ENCODE measurements around the gene SRGAP3.

SRGAP3 gene

GRCh38 chr3:8981700-8982099, 267.7 kb downstream of the SRGAP3 start:
- ATAC-seq = no peak
- TF ChIP-seq ISL1 (CRISPR knock-in tag; IDR thresholded peaks at IDR 0.05) (no peak), CSDC2 (CRISPR knock-in tag; IDR thresholded peaks at IDR 0.05) (no peak), ARNTL (CRISPR knock-in tag; IDR thresholded peaks at IDR 0.05; ENCODE audit: borderline replicate concordance, low read depth) (no peak), ZFP30 (CRISPR knock-in tag; IDR thresholded peaks at IDR 0.05) (no peak), ZNF8 (CRISPR knock-in tag; IDR thresholded peaks at IDR 0.05) (no peak), ZC3H10 (CRISPR knock-in tag; IDR thresholded peaks at IDR 0.05) (no peak)

GRCh38 chr3:8981296-8981695, 268.1 kb downstream of the SRGAP3 start:
- TF ChIP-seq PPARA (CRISPR knock-in tag; IDR thresholded peaks at IDR 0.05; ENCODE audit: borderline replicate concordance) (no peak), ZNF8 (CRISPR knock-in tag; IDR thresholded peaks at IDR 0.05) (no peak), PATZ1 (CRISPR knock-in tag; IDR thresholded peaks at IDR 0.05; ENCODE audit: borderline replicate concordance) (no peak), CREB5 (CRISPR knock-in tag; IDR thresholded peaks at IDR 0.05; ENCODE audit: low read depth) (no peak), CSDC2 (CRISPR knock-in tag; IDR thresholded peaks at IDR 0.05) (no peak), GLIS3 (CRISPR knock-in tag; IDR thresholded peaks at IDR 0.05) (no peak), TOX (CRISPR knock-in tag; IDR thresholded peaks at IDR 0.05; ENCODE audit: borderline replicate concordance) (no peak), ISL1 (CRISPR knock-in tag; IDR thresholded peaks at IDR 0.05) (no peak), SNAI2 (CRISPR knock-in tag; IDR thresholded peaks at IDR 0.05) (no peak), OSR1 (CRISPR knock-in tag; IDR thresholded peaks at IDR 0.05) (no peak), ARNTL (CRISPR knock-in tag; IDR thresholded peaks at IDR 0.05; ENCODE audit: borderline replicate concordance, low read depth) (no peak), POU6F1 (CRISPR knock-in tag; IDR thresholded peaks at IDR 0.05; ENCODE audit: borderline replicate concordance, low read depth) (no peak), ZNF70 (CRISPR knock-in tag; IDR thresholded peaks at IDR 0.05) (no peak), ZFP30 (CRISPR knock-in tag; IDR thresholded peaks at IDR 0.05) (no peak), BACH2 (CRISPR knock-in tag; IDR thresholded peaks at IDR 0.05; ENCODE audit: borderline replicate concordance) (no peak), ZFP3 (CRISPR knock-in tag; IDR thresholded peaks at IDR 0.05) (no peak), RARB (CRISPR knock-in tag; IDR thresholded peaks at IDR 0.05) (no peak), ZNF565 (CRISPR knock-in tag; conservative IDR thresholded peaks at IDR 0.05; ENCODE audit: low read depth) (no peak), ZC3H10 (CRISPR knock-in tag; IDR thresholded peaks at IDR 0.05) (no peak)
- ATAC-seq = no peak

- TF ChIP-seq OSR1 (CRISPR knock-in tag; IDR thresholded peaks at IDR 0.05) (no peak), TCF4 (CRISPR knock-in tag; IDR thresholded peaks at IDR 0.05; ENCODE audit: borderline replicate concordance) (no peak), ARNTL (CRISPR knock-in tag; IDR thresholded peaks at IDR 0.05; ENCODE audit: borderline replicate concordance, low read depth) (no peak), ESRRG (CRISPR knock-in tag; IDR thresholded peaks at IDR 0.05) (no peak), POU6F1 (CRISPR knock-in tag; IDR thresholded peaks at IDR 0.05; ENCODE audit: borderline replicate concordance, low read depth) (no peak), SNAI2 (CRISPR knock-in tag; IDR thresholded peaks at IDR 0.05) (no peak), RARB (CRISPR knock-in tag; IDR thresholded peaks at IDR 0.05) (no peak), PATZ1 (CRISPR knock-in tag; IDR thresholded peaks at IDR 0.05; ENCODE audit: borderline replicate concordance) (no peak), ZFP3 (CRISPR knock-in tag; IDR thresholded peaks at IDR 0.05) (no peak), TOX (CRISPR knock-in tag; IDR thresholded peaks at IDR 0.05; ENCODE audit: borderline replicate concordance) (no peak), PPARA (CRISPR knock-in tag; IDR thresholded peaks at IDR 0.05; ENCODE audit: borderline replicate concordance) (no peak), CREB5 (CRISPR knock-in tag; IDR thresholded peaks at IDR 0.05; ENCODE audit: low read depth) (no peak)
- ATAC-seq = no peak
These were observed 268.6 kb downstream of the SRGAP3 start for GRCh38 chr3:8980756-8981257.
